GM19193 (cell line): ENCODE measurements around the gene SLC1A2.

Source experiments
- POLR2A ChIP-seq: IDR thresholded peaks from 4 replicates; pipeline ENCODE4 v1.6.1; 2011; ENCODE audit not compliant: insufficient read depth, insufficient read length; ENCODE audit errors: extremely low read depth

The SLC1A2 gene

GRCh38 chr11:35216962-35217678, 202.2 kb downstream of the SLC1A2 start:
- TF ChIP-seq POLR2A: no peak

- TF ChIP-seq POLR2A: no peak
These were observed 203.4 kb downstream of the SLC1A2 start for GRCh38 chr11:35215945-35216344.

GRCh38 chr11:35214792-35215193, 204.6 kb downstream of the SLC1A2 start:
- no peak for TF ChIP-seq POLR2A

GRCh38 chr11:35214226-35214770, 205.1 kb downstream of the SLC1A2 start:
- no peak for TF ChIP-seq POLR2A

GRCh38 chr11:35211952-35212351, 207.4 kb downstream of the SLC1A2 start:
- no peak for TF ChIP-seq POLR2A

GRCh38 chr11:35210876-35211546, 208.3 kb downstream of the SLC1A2 start:
- no peak for TF ChIP-seq POLR2A

GRCh38 chr11:35208795-35209194, 210.6 kb downstream of the SLC1A2 start:
- TF ChIP-seq POLR2A: no peak

- no peak for TF ChIP-seq POLR2A
These were observed 211.6 kb downstream of the SLC1A2 start for GRCh38 chr11:35207471-35208403.

GRCh38 chr11:35206616-35207015, 212.7 kb downstream of the SLC1A2 start:
- TF ChIP-seq POLR2A: no peak

- TF ChIP-seq POLR2A: no peak
These were observed 214.7 kb downstream of the SLC1A2 start for GRCh38 chr11:35204614-35205013.
